Uterus (tissue), 4 donors: ENCODE results near the gene BBS9. TPM values are rescaled to one million over a fixed set of nuclear protein-coding genes. Genes with fewer than 3 reads are reported as not detected.

Experiments used
- DNase-seq, 2 donors: peaks; one replicate each; pipeline ENCODE4 v3.0.0-alpha.2; 2019 to 2020
- H3K27ac ChIP-seq, 2 donors: fragments of 200-600 bp; sonication (generic); 1 replicate in 1 of 2; 2 replicates in 1 of 2; pipeline ENCODE4 v1.5.1; 2016 to 2018
- H3K27me3 ChIP-seq, 2 donors: fragments of 200-600 bp; sonication (generic); one replicate each; pipeline ENCODE4 v1.5.1; 2018 to 2019; ENCODE audit warnings: control low read depth in 1 of 2
- H3K36me3 ChIP-seq, 2 donors: fragments of 200-600 bp; sonication (generic); one replicate each; pipeline ENCODE4 v1.5.1; 2019; ENCODE audit warnings: control low read depth in 1 of 2
- H3K4me1 ChIP-seq, 2 donors: fragments of 200-600 bp; sonication (generic); one replicate each; pipeline ENCODE4 v1.5.1; 2018 to 2019; ENCODE audit warnings: control low read depth in 1 of 2
- H3K4me3 ChIP-seq, 2 donors: fragments of 200-600 bp; sonication (generic); 1 replicate in 1 of 2; 2 replicates in 1 of 2; pipeline ENCODE4 v1.5.1; 2018 to 2019; ENCODE audit warnings: mild to moderate bottlenecking in 1 of 2
- H3K9me3 ChIP-seq, 2 donors: fragments of 200-600 bp; sonication (generic); one replicate each; pipeline ENCODE4 v1.5.1; 2019; ENCODE audit warnings: control low read depth in 1 of 2
- POLR2A ChIP-seq, 2 donors: fragments of 450-650 bp; IDR thresholded peaks; one replicate each; pipeline ENCODE4 v1.6.1; 2016; ENCODE audit warnings: antibody characterized with exemption in 2 of 2, mild to moderate bottlenecking in 1 of 2, moderate library complexity in 1 of 2
- intact Hi-C: fragments of 100-400 bp; cut with DNase I; formaldehyde crosslinking; loops from one replicate; pipeline ENCODE4 v1.15.1; 2023; ENCODE audit warnings: low total_unique reads
- total RNA-seq, 4 donors: library from RNA; depleted of rRNA in 3 of 4; stranded (reverse); fragments of >200 nt in 3 of 4; gene quantifications; one replicate each; pipeline versions ENCODE4 v1.1.0 to v1.2.4, GENCODE V29; 2014 to 2023
- TF ChIP-seq, protein P1 (sequence below), 4 experiments: fragments of 200-600 bp in 2 of 4; fragments of 450-650 bp in 2 of 4; sonication (generic) in 2 of 4; IDR thresholded peaks; one replicate each; pipeline ENCODE4 v1.5.1; 2016 to 2019; ENCODE audit warnings: antibody characterized with exemption in 4 of 4, mild to moderate bottlenecking in 2 of 4, moderate library complexity in 1 of 4
- donor health status: DM: yes; HTN: yes; CAD: no.

The BBS9 gene
- total RNA-seq, 4 donors from 2014 or later, result 24.1 to 77.4 (median 39.4) TPM

DNA sequence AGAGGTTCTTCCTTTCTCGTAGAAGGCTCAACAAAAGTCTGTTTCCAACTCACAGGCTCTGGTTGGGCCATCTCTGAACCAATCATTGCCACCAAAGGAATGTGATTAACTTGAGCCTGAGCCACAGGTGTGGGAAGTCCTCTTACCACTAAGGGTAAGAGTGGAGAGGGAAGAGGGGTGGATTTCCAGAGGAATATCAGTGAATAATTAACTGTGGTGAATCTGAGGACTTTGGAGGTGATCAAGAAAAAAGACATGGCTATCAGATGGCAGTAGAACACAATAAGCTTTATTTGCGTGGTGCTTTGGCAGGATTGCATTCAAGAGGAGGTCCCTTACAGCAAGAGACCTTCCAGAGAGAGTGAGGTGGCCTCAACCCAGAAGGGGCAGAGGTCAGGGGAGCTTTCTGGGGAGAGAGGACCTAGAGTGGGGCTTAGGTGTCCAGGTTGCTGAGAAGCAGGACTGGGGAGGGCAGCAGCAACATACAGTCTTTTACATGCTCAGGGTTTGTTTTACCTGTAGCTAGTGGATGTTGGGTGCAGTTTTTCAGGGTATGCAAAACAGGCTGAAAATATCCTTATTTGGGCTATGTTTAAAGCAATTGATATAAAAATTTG is 61.4 kb downstream of the BBS9 start:
- intact Hi-C loops, result no loop called here
- no peak overlapping the region for H3K27ac ChIP-seq

DNA sequence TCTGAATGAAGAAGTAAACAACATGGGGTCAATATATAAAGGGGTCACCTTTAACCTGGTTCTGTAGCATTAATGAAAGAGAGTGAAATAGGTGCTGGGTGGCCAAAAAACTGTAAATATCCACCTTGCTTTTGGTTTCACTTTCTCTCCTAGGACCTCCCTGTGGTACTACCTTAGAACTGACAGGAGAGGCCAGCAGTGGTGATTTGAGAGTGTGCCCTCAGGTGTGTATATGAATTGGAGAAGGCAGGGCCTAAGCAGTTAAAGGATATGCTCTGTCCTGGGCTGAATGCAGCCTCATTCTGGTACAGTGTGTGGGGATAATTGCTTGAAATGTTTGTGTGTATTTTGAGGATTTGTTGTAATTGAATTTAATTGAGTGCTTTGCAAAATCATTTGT is 62.0 kb downstream of the BBS9 start:
- TF ChIP-seq, protein P1, sequence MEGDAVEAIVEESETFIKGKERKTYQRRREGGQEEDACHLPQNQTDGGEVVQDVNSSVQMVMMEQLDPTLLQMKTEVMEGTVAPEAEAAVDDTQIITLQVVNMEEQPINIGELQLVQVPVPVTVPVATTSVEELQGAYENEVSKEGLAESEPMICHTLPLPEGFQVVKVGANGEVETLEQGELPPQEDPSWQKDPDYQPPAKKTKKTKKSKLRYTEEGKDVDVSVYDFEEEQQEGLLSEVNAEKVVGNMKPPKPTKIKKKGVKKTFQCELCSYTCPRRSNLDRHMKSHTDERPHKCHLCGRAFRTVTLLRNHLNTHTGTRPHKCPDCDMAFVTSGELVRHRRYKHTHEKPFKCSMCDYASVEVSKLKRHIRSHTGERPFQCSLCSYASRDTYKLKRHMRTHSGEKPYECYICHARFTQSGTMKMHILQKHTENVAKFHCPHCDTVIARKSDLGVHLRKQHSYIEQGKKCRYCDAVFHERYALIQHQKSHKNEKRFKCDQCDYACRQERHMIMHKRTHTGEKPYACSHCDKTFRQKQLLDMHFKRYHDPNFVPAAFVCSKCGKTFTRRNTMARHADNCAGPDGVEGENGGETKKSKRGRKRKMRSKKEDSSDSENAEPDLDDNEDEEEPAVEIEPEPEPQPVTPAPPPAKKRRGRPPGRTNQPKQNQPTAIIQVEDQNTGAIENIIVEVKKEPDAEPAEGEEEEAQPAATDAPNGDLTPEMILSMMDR (IDR thresholded peaks at IDR 0.05), result no peak
- TF ChIP-seq POLR2A (IDR thresholded peaks at IDR 0.05), result no peak
- intact Hi-C loops, result no loop called here
- Histone ChIP-seq H3K4me3 (no peak overlapping the region), H3K4me1 (no peaks in the 10 kb centered on the region), H3K27ac (no peak overlapping the region), H3K9me3 (no peaks in the 10 kb centered on the region), H3K36me3 (no peaks in the 10 kb centered on the region), H3K27me3 (no peaks in the 10 kb centered on the region)
- no peak for DNase-seq

More for the DNA sequence above, 61.4 kb downstream of the BBS9 start:
- H3K9me3 ChIP-seq, result no peaks in the 10 kb centered on the region
- no peak overlapping the region for H3K4me3 ChIP-seq
- H3K4me1 ChIP-seq, result no peaks in the 10 kb centered on the region
- no peaks in the 10 kb centered on the region for H3K36me3 ChIP-seq
- no peaks in the 10 kb centered on the region for H3K27me3 ChIP-seq
- no peak for DNase-seq
- TF ChIP-seq, protein P1 (IDR thresholded peaks at IDR 0.05), result no peak
- TF ChIP-seq POLR2A (IDR thresholded peaks at IDR 0.05), result no peak

DNA sequence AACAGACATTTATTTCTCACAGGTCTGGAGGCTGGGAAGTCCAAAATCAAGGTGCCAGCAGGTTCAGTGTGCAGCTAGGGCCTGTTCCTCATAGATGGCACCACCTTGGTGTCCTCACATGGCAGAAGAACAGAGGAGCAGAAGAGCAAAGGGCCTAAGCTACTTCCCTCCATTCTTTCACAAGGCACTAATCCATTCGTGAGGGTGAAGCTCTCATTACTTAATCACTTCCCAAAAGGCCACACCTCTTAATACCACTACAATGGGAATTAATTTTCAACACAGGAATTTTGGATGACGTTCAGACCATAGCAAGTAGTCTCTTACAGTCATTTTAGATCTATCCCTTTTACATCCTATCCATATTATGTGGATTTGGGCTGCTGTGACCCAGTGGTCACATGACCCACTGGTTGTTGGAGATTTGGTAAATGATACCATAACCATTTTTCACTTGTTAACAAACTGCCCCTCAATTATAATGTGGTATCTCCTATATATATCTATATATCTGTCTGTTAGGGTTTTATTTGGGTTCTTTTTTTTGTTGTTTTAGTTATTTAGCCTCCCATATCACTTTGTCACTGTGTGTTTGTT is 63.4 kb downstream of the BBS9 start:
- no peaks in the 10 kb centered on the region for H3K4me1 ChIP-seq
- H3K27ac ChIP-seq, result no peak overlapping the region
- no peak for TF ChIP-seq POLR2A (IDR thresholded peaks at IDR 0.05)
- TF ChIP-seq, protein P1 (IDR thresholded peaks at IDR 0.05), result no peak
- H3K9me3 ChIP-seq, result no peaks in the 10 kb centered on the region
- intact Hi-C loops, result no loop called here
- H3K27me3 ChIP-seq, result no peaks in the 10 kb centered on the region
- H3K4me3 ChIP-seq, result no peak overlapping the region
- DNase-seq, result no peak
- no peaks in the 10 kb centered on the region for H3K36me3 ChIP-seq

DNA sequence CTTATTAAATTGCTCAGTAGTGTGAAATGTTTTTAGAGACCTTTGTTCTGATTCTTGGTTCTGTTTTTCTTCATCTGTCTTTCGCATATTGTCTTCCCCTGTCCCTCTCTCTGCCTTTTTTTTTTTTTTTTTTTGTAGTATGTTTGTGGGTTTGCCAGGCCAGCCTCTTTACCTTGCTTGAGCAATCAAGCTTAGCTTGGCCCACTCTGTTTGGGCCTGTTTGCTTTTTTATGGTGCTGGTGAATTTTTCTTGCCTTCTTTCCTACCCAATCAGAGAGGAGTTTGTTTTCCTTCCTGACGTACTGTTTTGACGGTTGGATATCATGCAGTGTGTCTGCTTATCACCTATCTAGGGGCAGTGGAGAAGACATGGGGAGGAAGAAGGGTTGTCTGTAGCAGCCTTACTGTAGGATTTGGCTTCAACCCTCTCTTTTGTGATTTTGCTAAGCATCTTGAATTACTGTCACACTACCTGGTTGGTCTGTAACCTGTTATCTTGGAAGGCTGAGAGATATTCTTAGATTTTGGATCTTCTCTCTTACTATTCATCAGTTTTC is 64.0 kb downstream of the BBS9 start:
- Histone ChIP-seq H3K4me1 (no peaks in the 10 kb centered on the region), H3K4me3 (no peak overlapping the region), H3K9me3 (no peaks in the 10 kb centered on the region), H3K27me3 (no peaks in the 10 kb centered on the region), H3K36me3 (no peaks in the 10 kb centered on the region), H3K27ac (no peak overlapping the region)
- intact Hi-C loops, result no loop called here
- no peak for DNase-seq
- TF ChIP-seq POLR2A (IDR thresholded peaks at IDR 0.05), result no peak
- TF ChIP-seq, protein P1 (IDR thresholded peaks at IDR 0.05), result no peak

DNA sequence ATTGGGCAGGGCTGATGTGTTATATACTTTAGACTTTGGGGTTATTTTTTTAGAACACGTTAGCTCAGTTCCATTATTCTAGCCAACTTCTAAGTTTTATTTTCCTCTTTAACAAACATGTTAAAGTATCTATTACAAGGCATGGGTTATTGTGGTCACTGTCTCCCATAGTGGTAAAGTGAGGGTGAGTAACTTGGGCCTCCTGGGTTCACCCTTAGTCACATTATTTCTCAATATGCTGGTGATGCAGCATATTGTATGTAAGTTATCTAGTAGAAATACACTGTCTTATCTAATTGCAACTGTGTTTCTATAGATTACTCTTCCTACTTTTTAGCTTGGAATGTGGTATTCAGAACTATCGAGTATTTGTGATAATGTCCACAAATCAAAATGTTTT is 65.9 kb downstream of the BBS9 start:
- no peaks in the 10 kb centered on the region for H3K27me3 ChIP-seq
- H3K9me3 ChIP-seq, result no peaks in the 10 kb centered on the region
- intact Hi-C loops, result no loop called here
- H3K36me3 ChIP-seq, result no peaks in the 10 kb centered on the region
- no peaks in the 10 kb centered on the region for H3K4me1 ChIP-seq
- H3K27ac ChIP-seq, result no peak overlapping the region
- TF ChIP-seq POLR2A (IDR thresholded peaks at IDR 0.05), result no peak
- TF ChIP-seq, protein P1 (IDR thresholded peaks at IDR 0.05), result no peak
- no peak overlapping the region for H3K4me3 ChIP-seq
- DNase-seq, result no peak
